Measurements from ENCODE around the gene CD8B. TPM values are rescaled to one million over a fixed set of nuclear protein-coding genes. Genes with fewer than 3 reads are reported as not detected.
"Not testable (repeated sequence)": the region's sequence is repeated elsewhere in the genome, so short reads cannot be mapped to it uniquely, and the experiment has no call there.

CD8B gene
- total and polyA plus RNA-seq, 2 of the 8 experiments (the other 6 are each of a cell fraction or from before 2014, with no cell fraction given), result 0.35 to 0.63 TPM

GRCh38 chr2:86851581-86851980, 10.1 kb downstream of the CD8B start:
- H4K91ac ChIP-seq (replicated peaks; ENCODE audit: insufficient read length, low read length); H3K18ac ChIP-seq (ENCODE audit: extremely low read depth, low read length); H3K23ac ChIP-seq (ENCODE audit: insufficient read length); H3K14ac ChIP-seq (ENCODE audit: insufficient read length); H2BK20ac ChIP-seq (ENCODE audit: low read length); H3K9me3 ChIP-seq (ENCODE audit: insufficient read depth in 2 of 2, low read depth in 1 of 2, low read length in 1 of 2); H3K27ac ChIP-seq (ENCODE audit: low read depth, low read length); H4K20me1 ChIP-seq (replicated peaks in 1 of 2; ENCODE audit: control insufficient read depth in 1 of 2, insufficient read depth in 2 of 2, low read length in 2 of 2); H3K79me1 ChIP-seq (ENCODE audit: low read depth, low read length); H2BK120ac ChIP-seq (replicated peaks; ENCODE audit: low read depth, low read length); H2BK12ac ChIP-seq (ENCODE audit: low read depth, low read length); H3K4me1 ChIP-seq (replicated peaks in 1 of 4; ENCODE audit: control insufficient read depth in 3 of 4, insufficient read depth in 4 of 4, low read length in 3 of 4); H4K5ac ChIP-seq (ENCODE audit: insufficient read length, low read depth, low read length); H3K4me3 ChIP-seq (ENCODE audit: extremely low read depth in 1 of 4, insufficient read depth in 2 of 4, low read depth in 3 of 4, low read length in 4 of 4); CTCF ChIA-PET (ENCODE audit: partially characterized antibody); H2AK5ac ChIP-seq (ENCODE audit: low read depth, low read length); H3K23me2 ChIP-seq (ENCODE audit: low read depth, low read length); H3K36me3 ChIP-seq (ENCODE audit: control insufficient read depth in 2 of 4, insufficient read depth in 4 of 4, low read length in 3 of 4); H3K4ac ChIP-seq (replicated peaks; ENCODE audit: insufficient read length, low read depth, low read length); H2BK5ac ChIP-seq (ENCODE audit: low read depth, low read length); H2AFZ ChIP-seq (ENCODE audit: low read length); H3K4me2 ChIP-seq (ENCODE audit: insufficient read depth in 1 of 2, low read depth in 2 of 2, low read length in 2 of 2); H3K79me2 ChIP-seq (ENCODE audit: control insufficient read depth in 1 of 2, insufficient read depth in 2 of 2, low read length in 2 of 2); H3K56ac ChIP-seq (replicated peaks; ENCODE audit: insufficient read length, low read depth, low read length); H2BK15ac ChIP-seq (ENCODE audit: low read length); H3K9ac ChIP-seq (replicated peaks in 1 of 4; ENCODE audit: extremely low read depth in 1 of 4, low read depth in 3 of 4, low read length in 3 of 4); H3K27me3 ChIP-seq (replicated peaks in 1 of 4; ENCODE audit: control insufficient read depth in 3 of 4, extremely low read depth in 1 of 4, insufficient read depth in 3 of 4, low read length in 3 of 4); POLR2A ChIA-PET (ENCODE audit: partially characterized antibody); H4K8ac ChIP-seq (ENCODE audit: extremely low read depth, insufficient read depth, low read length); DNase-seq (ENCODE audit: low read depth in 1 of 2, low spot score in 2 of 2); FAIRE-seq: not testable (repeated sequence)
- WGBS, 2 experiments (ENCODE audit: extremely low coverage in 1 of 2, insufficient coverage in 1 of 2, insufficient read length in 1 of 2, insufficient replicate concordance in 2 of 2, low coverage in 1 of 2, low lambda C conversion rate in 2 of 2, missing lambda C conversion rate in 1 of 2), result 76% methylated on average over 4 of the region's 4 CpGs; no CpG with 5 or more reads in 1 of the 2 experiments

GRCh38 chr2:86842607-86843234, 19.0 kb downstream of the CD8B start:
- H3K4me3 ChIP-seq (ENCODE audit: extremely low read depth in 1 of 4, insufficient read depth in 2 of 4, low read depth in 3 of 4, low read length in 4 of 4); H3K56ac ChIP-seq (replicated peaks; ENCODE audit: insufficient read length, low read depth, low read length); H3K23me2 ChIP-seq (ENCODE audit: low read depth, low read length); H3K4me2 ChIP-seq (ENCODE audit: insufficient read depth in 1 of 2, low read depth in 2 of 2, low read length in 2 of 2); H3K27ac ChIP-seq (ENCODE audit: low read depth, low read length); H3K79me2 ChIP-seq (ENCODE audit: control insufficient read depth in 1 of 2, insufficient read depth in 2 of 2, low read length in 2 of 2); H2BK15ac ChIP-seq (ENCODE audit: low read length); POLR2A ChIA-PET (ENCODE audit: partially characterized antibody); H3K9ac ChIP-seq (replicated peaks in 1 of 4; ENCODE audit: extremely low read depth in 1 of 4, low read depth in 3 of 4, low read length in 3 of 4); H3K79me1 ChIP-seq (ENCODE audit: low read depth, low read length); FAIRE-seq; H2BK20ac ChIP-seq (ENCODE audit: low read length); H2BK120ac ChIP-seq (replicated peaks; ENCODE audit: low read depth, low read length); H2AK5ac ChIP-seq (ENCODE audit: low read depth, low read length); H2BK12ac ChIP-seq (ENCODE audit: low read depth, low read length); H4K5ac ChIP-seq (ENCODE audit: insufficient read length, low read depth, low read length); H3K23ac ChIP-seq (ENCODE audit: insufficient read length); DNase-seq (ENCODE audit: low read depth in 1 of 2, low spot score in 2 of 2); H3K18ac ChIP-seq (ENCODE audit: extremely low read depth, low read length); H3K36me3 ChIP-seq (ENCODE audit: control insufficient read depth in 2 of 4, insufficient read depth in 4 of 4, low read length in 3 of 4); H4K91ac ChIP-seq (replicated peaks; ENCODE audit: insufficient read length, low read length); H4K20me1 ChIP-seq (replicated peaks in 1 of 2; ENCODE audit: control insufficient read depth in 1 of 2, insufficient read depth in 2 of 2, low read length in 2 of 2); H4K8ac ChIP-seq (ENCODE audit: extremely low read depth, insufficient read depth, low read length); H2BK5ac ChIP-seq (ENCODE audit: low read depth, low read length); H3K4me1 ChIP-seq (replicated peaks in 1 of 4; ENCODE audit: control insufficient read depth in 3 of 4, insufficient read depth in 4 of 4, low read length in 3 of 4); H3K9me3 ChIP-seq (ENCODE audit: insufficient read depth in 2 of 2, low read depth in 1 of 2, low read length in 1 of 2); CTCF ChIA-PET (ENCODE audit: partially characterized antibody); H2AFZ ChIP-seq (ENCODE audit: low read length); H3K27me3 ChIP-seq (replicated peaks in 1 of 4; ENCODE audit: control insufficient read depth in 3 of 4, extremely low read depth in 1 of 4, insufficient read depth in 3 of 4, low read length in 3 of 4); H3K4ac ChIP-seq (replicated peaks; ENCODE audit: insufficient read length, low read depth, low read length); H3K14ac ChIP-seq (ENCODE audit: insufficient read length): not testable (repeated sequence)
- 89% methylated on average over 6 of the region's 6 CpGs; no CpG with 5 or more reads in 1 of the 2 experiments for WGBS, 2 experiments (ENCODE audit: extremely low coverage in 1 of 2, insufficient coverage in 1 of 2, insufficient read length in 1 of 2, insufficient replicate concordance in 2 of 2, low coverage in 1 of 2, low lambda C conversion rate in 2 of 2, missing lambda C conversion rate in 1 of 2)

Measured in H1 (cell line).